H9 (cell line): Measurements from ENCODE around the gene PBX1. TPM values are rescaled to one million over a fixed set of nuclear protein-coding genes. Genes with fewer than 3 reads are reported as not detected.

Experiments used
- DNase-seq: peaks from one replicate; pipeline ENCODE4 v3.0.0-alpha.2; 2017
- H2AFZ ChIP-seq: one replicate; pipeline ENCODE4 v1.6.1; 2013; ENCODE audit warnings: mild to moderate bottlenecking, low read length, control low read depth, moderate library complexity
- H2AK5ac ChIP-seq: 2 replicates; pipeline ENCODE4 v1.6.1; 2013; ENCODE audit warnings: low read length, control low read depth, mixed read lengths; ENCODE audit not compliant: insufficient read length
- H2BK120ac ChIP-seq: one replicate; pipeline ENCODE4 v1.6.1; 2013; ENCODE audit warnings: low read depth, mild to moderate bottlenecking, low read length, control low read depth, inconsistent platforms; ENCODE audit not compliant: poor library complexity, severe bottlenecking
- H2BK12ac ChIP-seq: 2 replicates; pipeline ENCODE4 v1.6.1; 2013; ENCODE audit warnings: low read length, control low read depth, mixed read lengths, low read depth; ENCODE audit not compliant: insufficient read length
- H2BK15ac ChIP-seq: 2 replicates; pipeline ENCODE4 v1.6.1; 2013; ENCODE audit warnings: low read depth, low read length, control low read depth
- H2BK20ac ChIP-seq: one replicate; pipeline ENCODE4 v1.6.1; 2013; ENCODE audit warnings: low read depth, mild to moderate bottlenecking, low read length, control low read depth, inconsistent platforms; ENCODE audit not compliant: poor library complexity, severe bottlenecking
- H2BK5ac ChIP-seq: 2 replicates; pipeline ENCODE4 v1.6.1; 2013; ENCODE audit warnings: low read length, control low read depth, mixed read lengths; ENCODE audit not compliant: insufficient read length
- H3K14ac ChIP-seq: 2 replicates; pipeline ENCODE4 v1.6.1; 2013; ENCODE audit warnings: low read length, control low read depth; ENCODE audit not compliant: insufficient read depth
- H3K18ac ChIP-seq: 2 replicates; pipeline ENCODE4 v1.6.1; 2013; ENCODE audit warnings: low read depth, mild to moderate bottlenecking, mixed read lengths, low read length, control low read depth; ENCODE audit not compliant: insufficient read length
- H3K23ac ChIP-seq: 2 replicates; pipeline ENCODE4 v1.6.1; 2013; ENCODE audit warnings: low read length, control low read depth, mixed read lengths, low read depth; ENCODE audit not compliant: insufficient read length
- H3K23me2 ChIP-seq: 2 replicates; pipeline ENCODE4 v1.6.1; 2013; ENCODE audit warnings: low read depth, mild to moderate bottlenecking, mixed read lengths, low read length, control low read depth; ENCODE audit not compliant: insufficient read length, poor library complexity, severe bottlenecking
- H3K27ac ChIP-seq: 2 replicates; pipeline ENCODE4 v1.5.1; 2013; ENCODE audit warnings: low read length, control low read depth, mixed read lengths, low read depth; ENCODE audit not compliant: insufficient read length
- H3K27me3 ChIP-seq: 2 replicates; pipeline ENCODE4 v1.6.1; 2013; ENCODE audit warnings: low read length, control low read depth, inconsistent platforms; ENCODE audit not compliant: insufficient read depth
- H3K4ac ChIP-seq: 2 replicates; pipeline ENCODE4 v1.6.1; 2013; ENCODE audit warnings: low read depth, mild to moderate bottlenecking, control low read depth, inconsistent platforms, low read length, moderate library complexity
- H3K4me1 ChIP-seq: 2 replicates; pipeline ENCODE4 v1.6.1; 2013; ENCODE audit warnings: low read length, control low read depth, inconsistent platforms; ENCODE audit not compliant: insufficient read depth
- H3K4me2 ChIP-seq: 2 replicates; pipeline ENCODE4 v1.6.1; 2013; ENCODE audit warnings: low read length, control low read depth, mixed read lengths; ENCODE audit not compliant: insufficient read length, insufficient read depth
- H3K56ac ChIP-seq: 2 replicates; pipeline ENCODE4 v1.6.1; 2013; ENCODE audit warnings: low read depth, mild to moderate bottlenecking, mixed read lengths, low read length, control low read depth; ENCODE audit not compliant: insufficient read length
- H3K79me1 ChIP-seq: 2 replicates; pipeline ENCODE4 v1.6.1; 2013; ENCODE audit warnings: low read depth, mild to moderate bottlenecking, moderate library complexity, low read length, control low read depth, inconsistent platforms; ENCODE audit not compliant: insufficient read depth, poor library complexity, severe bottlenecking
- H3K79me2 ChIP-seq: 2 replicates; pipeline ENCODE4 v1.6.1; 2013; ENCODE audit warnings: low read length, control low read depth, inconsistent platforms; ENCODE audit not compliant: insufficient read depth
- H3K9ac ChIP-seq: 2 replicates; pipeline ENCODE4 v1.6.1; 2013; ENCODE audit warnings: low read length, control low read depth, mixed read lengths; ENCODE audit not compliant: insufficient read length; ENCODE audit errors: extremely low read depth
- H3K9me3 ChIP-seq: one replicate; pipeline ENCODE4 v1.6.1; 2013; ENCODE audit warnings: low read depth, low read length, inconsistent platforms; ENCODE audit not compliant: control insufficient read depth
- H3T11ph ChIP-seq: one replicate; pipeline ENCODE4 v1.6.1; 2013; ENCODE audit warnings: mild to moderate bottlenecking, low read length, control low read depth, inconsistent platforms
- H4K20me1 ChIP-seq: one replicate; pipeline ENCODE4 v1.6.1; 2013; ENCODE audit not compliant: control insufficient read depth, insufficient read length, insufficient read depth
- H4K5ac ChIP-seq: 2 replicates; pipeline ENCODE4 v1.6.1; 2013; ENCODE audit warnings: low read depth, mild to moderate bottlenecking, mixed read lengths, low read length, control low read depth; ENCODE audit not compliant: insufficient read length
- H4K8ac ChIP-seq: replicated peaks from 2 replicates; pipeline ENCODE4 v1.6.1; 2013; ENCODE audit warnings: low read length, control low read depth, mixed read lengths, low read depth; ENCODE audit not compliant: insufficient read length
- H4K91ac ChIP-seq: 2 replicates; pipeline ENCODE4 v1.6.1; 2013; ENCODE audit warnings: low read depth, mild to moderate bottlenecking, moderate library complexity, mixed read lengths, low read length, control low read depth; ENCODE audit not compliant: insufficient read length
- H3K27ac Mint-ChIP-seq, 3 experiments: 2 replicates in 2 of 3; 3 replicates in 1 of 3; pipeline ENCODE4 v1.8.0; 2020 to 2021; ENCODE audit warnings: mixed read lengths in 3 of 3, mild to moderate bottlenecking in 1 of 3, moderate library complexity in 1 of 3
- H3K27me3 Mint-ChIP-seq: 2 replicates; pipeline ENCODE4 v1.8.0; 2021; ENCODE audit warnings: low read depth, mild to moderate bottlenecking, moderate library complexity, mixed read lengths
- H3K36me3 Mint-ChIP-seq, 3 experiments: 2 replicates in 2 of 3; 3 replicates in 1 of 3; pipeline ENCODE4 v1.8.0; 2020 to 2021; ENCODE audit warnings: low read depth in 3 of 3, mixed read lengths in 3 of 3; ENCODE audit not compliant: insufficient read depth in 1 of 3
- H3K4me1 Mint-ChIP-seq, 2 experiments: 2 replicates each; pipeline ENCODE4 v1.8.0; 2020; ENCODE audit warnings: mixed read lengths in 2 of 2
- H3K4me3 Mint-ChIP-seq, 2 experiments: 2 replicates in 1 of 2; 3 replicates in 1 of 2; pipeline ENCODE4 v1.8.0; 2020 to 2021; ENCODE audit warnings: mild to moderate bottlenecking in 2 of 2, mixed read lengths in 2 of 2, moderate library complexity in 1 of 2
- H3K9me3 Mint-ChIP-seq, 2 experiments: 2 replicates in 1 of 2; 3 replicates in 1 of 2; pipeline ENCODE4 v1.8.0; 2020; ENCODE audit warnings: mild to moderate bottlenecking in 2 of 2, mixed read lengths in 2 of 2, moderate library complexity in 1 of 2
- CTCF ChIP-seq: fragments of 200-600 bp; sonication (generic); conservative IDR thresholded peaks from 3 replicates; pipeline ENCODE4 v1.8.0; 2021; ENCODE audit warnings: antibody characterized with exemption, mild to moderate bottlenecking
- WGBS: extraction: QIAGEN DNeasy Blood & Tissue Kit; methylation state at CpG from one replicate; pipeline ENCODE4 v1.1.7; 2013; ENCODE audit warnings: missing lambda C conversion rate, low lambda C conversion rate, mixed read lengths; ENCODE audit not compliant: insufficient read length; ENCODE audit errors: extremely low coverage; 5-methylcytosine and 5-hydroxymethylcytosine counted together
- total RNA-seq: library from RNA; stranded (reverse); gene quantifications from 2 replicates; pipeline ENCODE4 v1.2.1, GENCODE V29; 2021

The PBX1 gene
- total RNA-seq, 1 experiment from 2014 or later = 142 TPM

GRCh38 chr1:164664127-164664526, 105.1 kb downstream of the PBX1 start:
- peaks cover 0 to 10% (median 4%) of the 10 kb centered on the region in 3 experiments; a peak in 4 of 7 replicates for H3K36me3 Mint-ChIP-seq
- H3K79me2 ChIP-seq = peaks cover 6% of the 10 kb centered on the region; the same call in 1 of the 2 replicates
- H4K91ac ChIP-seq = no peak overlapping the region
- no peak overlapping the region for H2BK12ac ChIP-seq
- no peaks in the 10 kb centered on the region for H3K27me3 Mint-ChIP-seq
- no peaks in the 10 kb centered on the region for H3K23me2 ChIP-seq
- H2AK5ac ChIP-seq = no peak overlapping the region
- H3K4me3 Mint-ChIP-seq = no peak overlapping the region
- no peaks in the 10 kb centered on the region for H4K20me1 ChIP-seq
- no peak overlapping the region for H2BK20ac ChIP-seq
- H3K9me3 Mint-ChIP-seq = no peaks in the 10 kb centered on the region
- no peaks in the 10 kb centered on the region for H3K9me3 ChIP-seq
- WGBS = no CpG with 5 or more reads among the region's 4 CpGs
- H4K8ac ChIP-seq = no peak overlapping the region
- no peak overlapping the region for H3K4me2 ChIP-seq
- no peak for TF ChIP-seq CTCF
- no peak overlapping the region for H2BK120ac ChIP-seq
- no peaks in the 10 kb centered on the region for H3K27me3 ChIP-seq
- peaks cover 42 to 56% of the 10 kb centered on the region in 2 experiments for H3K4me1 Mint-ChIP-seq
- no peak overlapping the region for H2BK5ac ChIP-seq
- H3K23ac ChIP-seq = no peak overlapping the region
- no peak overlapping the region for H3K4ac ChIP-seq
- H3K18ac ChIP-seq = no peak overlapping the region
- H3K14ac ChIP-seq = no peak overlapping the region
- no peak for DNase-seq
- H3K27ac Mint-ChIP-seq = no peak overlapping the region
- H3K9ac ChIP-seq = no peak overlapping the region
- no peak overlapping the region for H4K5ac ChIP-seq
- H3T11ph ChIP-seq = no peak overlapping the region
- no peak overlapping the region for H2AFZ ChIP-seq
- H2BK15ac ChIP-seq = no peak overlapping the region
- no peaks in the 10 kb centered on the region for H3K79me1 ChIP-seq
- no peak overlapping the region for H3K56ac ChIP-seq
- H3K27ac ChIP-seq = no peak overlapping the region
- peaks cover 8% of the 10 kb centered on the region; the same call in 1 of the 2 replicates for H3K4me1 ChIP-seq
